HCEC 1CT (cell line): Measurements from ENCODE around the gene RBBP8.

ENCODE experiments used
- DNase-seq: peaks from one replicate; pipeline ENCODE4 v3.0.0-alpha.2; 2017

Gene RBBP8

GRCh38 chr18:23066060-23066459 is 132.9 kb downstream of the RBBP8 start:
- no peak for DNase-seq

GRCh38 chr18:23066504-23067039 is 133.4 kb downstream of the RBBP8 start:
- DNase-seq: no peak

DNA sequence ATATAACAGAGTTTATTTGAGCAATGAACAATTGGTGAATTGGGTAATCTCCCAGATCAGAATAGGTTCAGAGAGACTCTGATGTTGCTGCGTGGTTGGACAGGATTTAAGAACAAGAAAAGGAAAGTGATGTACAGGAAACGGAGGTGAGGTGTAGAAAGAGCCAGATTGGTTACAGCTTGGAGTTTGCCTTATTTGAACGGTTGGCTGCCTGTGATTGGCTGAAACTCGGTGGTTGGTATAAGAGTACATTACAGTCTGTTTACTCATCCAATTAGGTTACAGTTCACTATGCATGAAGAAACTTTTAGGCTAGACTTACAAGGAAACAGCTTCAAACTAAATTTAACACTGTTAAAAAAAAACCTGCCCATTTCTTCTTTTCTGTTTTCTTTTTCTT is 134.1 kb downstream of the RBBP8 start:
- DNase-seq: peak; percentile 49

GRCh38 chr18:23068011-23068410 is 134.9 kb downstream of the RBBP8 start:
- no peak for DNase-seq

GRCh38 chr18:23068570-23069310 is 135.6 kb downstream of the RBBP8 start:
- no peak for DNase-seq

DNA sequence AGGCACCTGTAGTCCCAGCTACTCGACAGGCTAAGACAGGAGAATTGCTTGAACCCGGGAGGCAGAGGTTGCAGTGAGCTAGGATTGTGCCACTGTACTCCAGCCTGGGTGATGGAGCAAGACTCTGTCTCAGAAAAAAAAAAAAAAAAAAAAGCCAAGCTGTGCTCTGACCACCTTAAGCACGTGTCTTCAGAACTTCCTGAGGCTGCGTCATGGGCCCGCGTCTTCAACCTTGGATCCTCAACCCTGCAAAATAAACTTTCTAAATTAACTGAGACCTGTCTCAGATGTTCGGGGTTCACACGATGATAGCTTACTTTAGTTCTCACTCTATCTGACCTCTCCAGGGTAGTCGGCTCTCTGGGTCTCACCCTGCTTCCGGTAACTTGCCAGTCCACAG is 136.4 kb downstream of the RBBP8 start:
- DNase-seq: no peak

DNA sequence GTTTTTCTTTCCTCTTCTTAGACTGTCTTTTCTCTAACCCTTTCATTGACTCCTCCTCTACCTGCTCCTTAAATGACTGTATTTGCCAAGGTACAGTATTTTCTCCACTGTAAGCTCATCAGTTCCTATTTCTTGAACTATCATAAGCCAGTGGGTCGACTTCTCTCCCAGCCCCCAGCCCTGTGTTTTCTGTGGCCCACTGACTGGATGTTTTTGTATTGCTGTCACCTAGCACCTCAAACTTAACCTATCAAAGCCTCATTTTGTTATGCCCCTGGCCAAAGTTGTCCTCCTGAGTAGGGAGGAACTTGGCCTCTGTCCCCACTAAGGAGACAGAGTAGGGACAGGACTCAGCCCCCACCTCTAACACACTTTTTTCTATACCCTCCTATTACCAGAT is 136.8 kb downstream of the RBBP8 start:
- no peak for DNase-seq

DNA sequence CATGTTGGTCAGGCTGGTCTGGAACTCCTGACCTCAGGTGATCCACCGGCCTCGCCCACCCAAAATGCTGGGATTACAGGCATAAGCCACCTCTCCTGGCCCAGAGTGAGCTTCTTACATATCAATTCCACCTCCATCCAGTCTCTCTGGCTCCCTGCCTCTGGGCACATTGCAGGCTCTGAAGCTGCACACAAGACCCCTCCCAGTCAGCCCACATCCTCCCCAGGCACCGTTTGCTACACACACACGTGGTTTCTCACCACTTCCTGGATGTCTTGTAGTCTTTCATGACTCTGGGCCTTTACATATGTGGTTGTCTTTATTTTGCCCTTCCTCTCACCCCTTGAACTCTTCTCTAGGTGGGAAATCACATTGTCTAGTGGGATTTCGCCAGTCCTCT is 138.2 kb downstream of the RBBP8 start:
- no peak for DNase-seq

DNA sequence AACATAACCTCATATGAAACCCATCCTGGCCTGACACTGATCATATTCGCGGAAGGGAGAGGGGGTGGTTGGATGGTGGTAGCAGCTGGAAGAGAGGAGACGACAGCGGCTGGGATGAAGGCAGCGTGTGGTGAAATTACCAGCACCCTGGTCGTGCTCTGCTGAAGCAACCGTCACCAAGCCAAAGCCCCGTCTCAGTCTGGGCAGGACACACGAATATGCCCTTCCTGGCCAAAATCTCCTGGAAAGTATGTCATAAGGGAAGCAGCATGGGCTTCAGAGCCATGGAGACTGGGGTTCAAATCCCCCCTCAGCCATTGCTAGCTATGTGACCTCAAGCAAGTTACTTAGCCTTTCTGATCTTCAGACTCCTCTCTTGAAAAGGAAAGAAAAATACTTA is 139.0 kb downstream of the RBBP8 start:
- no peak for DNase-seq

DNA sequence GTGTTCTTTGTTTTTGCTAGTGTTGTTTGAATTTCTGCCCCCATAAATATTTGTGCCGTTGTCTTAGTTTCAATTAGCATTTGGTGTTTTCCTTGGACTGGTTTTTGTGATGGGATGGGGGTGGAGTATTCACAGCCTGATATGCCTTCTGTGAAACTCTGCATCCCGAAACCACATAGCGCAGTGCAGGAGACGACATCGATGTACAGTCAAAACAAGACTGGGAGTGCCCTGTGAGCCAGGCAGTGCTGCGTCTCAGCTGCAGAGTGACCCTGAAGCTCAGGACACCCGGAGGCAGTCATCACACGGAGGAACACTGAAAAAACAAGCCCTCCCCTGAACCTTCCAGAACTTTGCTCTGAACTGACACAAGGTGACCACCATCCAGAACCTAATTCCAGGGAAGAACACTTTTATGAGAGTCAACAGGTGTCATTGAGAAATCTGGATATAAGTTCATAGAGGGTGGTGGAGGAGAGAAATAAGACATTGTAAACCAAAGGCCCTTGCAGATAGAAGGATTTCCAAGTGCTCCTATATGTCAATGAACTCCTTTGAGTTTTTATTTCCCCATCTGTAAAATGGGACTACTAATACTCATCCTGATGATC is 141.0 kb downstream of the RBBP8 start:
- no peak for DNase-seq
